GM21619 (cell line): ENCODE data around the gene PRAMEF5.
"Not testable (repeated sequence)": the region's sequence is repeated elsewhere in the genome, so short reads cannot be mapped to it uniquely, and the experiment has no call there.

Experiments
- ATAC-seq: cut with Tn5 transposase; IDR thresholded peaks from one replicate; pipeline ENCODE4 v1.9.1; 2021; ENCODE audit not compliant: unreplicated experiment

PRAMEF5 gene

DNA sequence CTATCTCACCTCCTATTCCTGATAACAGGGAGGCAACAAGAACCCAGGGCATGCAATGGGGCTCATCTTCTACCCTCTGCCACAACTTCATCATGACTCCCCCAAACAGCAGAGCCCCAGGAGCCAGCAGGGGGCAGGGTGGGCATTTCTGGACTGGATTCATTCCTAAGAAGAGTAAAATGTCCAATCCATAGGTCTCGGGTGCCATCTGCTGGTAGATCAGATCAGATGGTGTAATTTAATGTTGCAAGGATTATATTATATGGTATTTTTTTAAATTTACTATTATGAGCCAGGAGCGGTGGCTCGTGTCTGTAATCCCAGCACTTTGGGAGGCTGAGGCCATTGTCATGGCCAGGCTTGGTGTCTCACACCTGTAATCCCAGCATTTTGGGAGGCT, 11.1 kb downstream of the PRAMEF5 start:
- ATAC-seq, result not testable (repeated sequence)

DNA sequence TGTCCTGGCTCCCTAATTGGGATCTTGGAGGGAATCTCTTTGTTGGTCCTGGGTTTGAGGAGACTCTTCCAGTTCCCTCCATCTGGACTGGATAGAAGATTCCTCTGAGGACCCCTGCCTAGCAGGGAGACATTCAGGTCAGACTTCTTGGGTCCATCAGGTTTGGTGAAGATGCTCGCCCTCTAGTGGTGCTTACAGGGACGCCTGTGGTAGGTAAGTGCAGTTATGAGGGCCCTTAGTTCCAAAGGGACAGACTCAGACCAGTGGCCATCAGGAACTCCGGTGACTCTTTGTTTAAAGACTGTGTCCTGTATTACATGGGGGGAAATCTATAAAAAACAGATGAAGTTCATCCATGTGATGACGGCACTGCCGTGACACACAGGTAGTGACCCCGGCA, 23.0 kb downstream of the PRAMEF5 start:
- ATAC-seq, result not testable (repeated sequence)

DNA sequence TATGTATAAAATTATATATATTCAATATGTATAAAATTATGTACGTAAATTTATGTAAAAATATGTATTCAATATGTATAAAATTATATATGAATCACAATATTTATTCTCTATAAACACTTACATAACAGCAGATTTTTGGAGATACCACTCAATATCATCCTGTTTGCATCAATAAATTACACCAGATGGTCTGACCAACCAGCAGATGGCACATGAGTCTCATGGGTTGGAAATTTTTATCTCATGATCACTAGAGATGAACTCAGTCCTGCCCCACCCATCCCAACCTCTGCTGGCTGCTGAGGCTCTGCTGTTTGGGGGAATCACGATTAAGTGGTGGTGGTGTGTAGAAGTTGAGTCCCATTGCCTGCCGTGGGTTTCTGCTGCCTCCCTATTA, 25.6 kb downstream of the PRAMEF5 start:
- not testable (repeated sequence) for ATAC-seq

GRCh38 chr1:13285037-13285436, 31.0 kb downstream of the PRAMEF5 start, which contains the start of gene PRAMEF8:
PRAMEF8 (minus strand) TSS chr1:13285137; CDS start chr1:13284091, 1,046 bp downstream.
- ATAC-seq, result not testable (repeated sequence)

DNA sequence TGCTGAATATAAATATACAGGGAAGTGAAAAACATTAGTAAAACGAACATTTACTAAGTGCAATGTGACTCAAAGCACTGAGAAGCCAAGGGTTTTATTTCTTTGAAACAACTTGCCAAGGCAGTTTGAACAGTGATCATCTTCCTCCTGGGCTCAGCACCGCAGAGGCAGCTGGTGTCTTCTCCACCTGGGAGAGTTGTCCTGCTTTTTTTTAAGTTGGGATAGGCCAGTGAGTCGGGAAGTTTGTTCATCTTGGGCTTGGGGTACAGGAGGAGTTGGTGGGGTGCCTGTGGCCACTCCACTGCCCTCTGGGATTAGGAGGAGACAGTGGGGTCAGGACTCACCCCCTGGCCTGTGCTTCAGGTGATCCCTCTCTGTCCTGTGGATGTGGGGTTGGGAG, 35.0 kb downstream of the PRAMEF5 start:
- not testable (repeated sequence) for ATAC-seq

DNA sequence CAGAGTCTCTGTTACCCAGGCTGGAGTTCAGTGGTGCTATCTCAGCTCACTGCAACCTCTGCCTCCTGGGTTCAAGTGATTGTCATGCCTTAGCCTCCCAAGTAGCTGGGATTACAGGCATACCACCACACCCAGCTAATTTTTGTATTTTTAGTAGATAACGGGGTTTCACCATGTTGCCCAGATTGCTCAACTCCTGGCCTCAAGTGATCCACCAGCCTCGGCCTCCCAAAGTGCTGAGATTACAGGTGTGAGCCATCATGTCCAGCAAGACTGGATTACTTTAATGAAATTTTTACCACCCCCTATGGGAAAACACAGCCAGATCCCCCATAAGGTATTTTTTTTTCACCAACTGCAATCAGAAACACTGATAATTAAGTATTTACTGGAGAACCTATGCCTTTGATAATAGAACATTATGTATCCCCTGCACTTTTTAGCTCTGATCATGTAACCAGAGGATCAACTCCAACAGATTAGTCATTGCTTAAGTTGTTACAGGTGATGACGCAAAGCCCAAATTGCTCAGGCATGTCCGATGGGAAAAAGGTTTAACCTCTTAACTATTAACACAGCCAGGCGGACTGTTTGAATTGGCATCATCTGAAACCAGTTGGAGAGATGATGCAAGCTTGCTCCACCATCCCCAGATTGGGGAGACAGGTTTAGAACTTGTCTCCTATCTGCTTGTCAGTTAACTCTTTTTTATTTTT, 43.4 kb downstream of the PRAMEF5 start:
- ATAC-seq, result not testable (repeated sequence)

- not testable (repeated sequence) for ATAC-seq
Measured at GRCh38 chr1:13298699-13299098, 44.7 kb downstream of the PRAMEF5 start.

DNA sequence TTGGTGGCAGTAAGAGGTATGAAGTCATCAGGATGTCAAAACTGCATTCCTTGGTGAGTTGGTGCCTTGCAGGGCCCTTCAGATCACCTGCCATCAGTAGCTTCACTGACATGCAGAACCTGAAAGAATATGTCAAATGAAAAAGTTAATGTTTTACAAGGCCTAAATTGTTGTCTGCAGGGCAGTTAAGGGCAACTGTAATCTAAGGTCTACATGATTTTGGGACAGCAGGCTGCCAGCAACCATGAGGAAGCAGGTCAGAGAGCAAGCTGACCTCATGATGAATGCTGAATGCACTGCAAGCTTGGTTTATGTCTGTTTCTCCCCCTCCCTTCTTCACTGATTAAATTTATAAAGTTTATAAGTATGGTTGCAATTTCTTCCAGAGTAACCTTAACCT, 48.2 kb downstream of the PRAMEF5 start:
- ATAC-seq, result not testable (repeated sequence)

- ATAC-seq, result not testable (repeated sequence)
Measured at GRCh38 chr1:13303239-13303638, 49.2 kb downstream of the PRAMEF5 start, which contains the start of gene PRAMEF33. PRAMEF33 (plus strand) TSS chr1:13303539; CDS start chr1:13305955, 2,416 bp downstream.
